Spleen (tissue), 11 donors: ENCODE data around the gene BTRC. TPM values are rescaled to one million over a fixed set of nuclear protein-coding genes. Genes with fewer than 3 reads are reported as not detected.

ENCODE experiments used
- DNase-seq: peaks from one replicate; pipeline ENCODE4 v3.0.0-alpha.2; 2020
- H3K27ac ChIP-seq, 8 donors: fragments of 200-600 bp; sonication (generic) in 7 of 8; 1 replicate in 4 of 8; 2 replicates in 4 of 8; pipeline versions ENCODE4 v1.5.0 to v1.8.0; 2016 to 2021; ENCODE audit warnings: inconsistent platforms in 4 of 8, mild to moderate bottlenecking in 4 of 8, moderate library complexity in 1 of 8
- H3K27me3 ChIP-seq, 7 donors: fragments of 200-600 bp; sonication (generic) in 6 of 7; replicated peaks in 1 of 7; 1 replicate in 4 of 7; 2 replicates in 3 of 7; pipeline versions ENCODE4 v1.5.0 to v1.8.0; 2016 to 2021; ENCODE audit warnings: inconsistent platforms in 3 of 7, mild to moderate bottlenecking in 1 of 7
- H3K36me3 ChIP-seq, 6 donors: fragments of 200-600 bp; sonication (generic) in 5 of 6; 1 replicate in 4 of 6; 2 replicates in 2 of 6; pipeline versions ENCODE4 v1.5.0 to v1.8.0; 2016 to 2021; ENCODE audit warnings: inconsistent platforms in 2 of 6
- H3K4me1 ChIP-seq, 6 donors: fragments of 200-600 bp; sonication (generic) in 5 of 6; 1 replicate in 3 of 6; 2 replicates in 3 of 6; pipeline versions ENCODE4 v1.5.0 to v1.8.0; 2016 to 2021; ENCODE audit warnings: inconsistent platforms in 3 of 6
- H3K4me3 ChIP-seq, 8 donors: fragments of 200-600 bp; sonication (generic) in 7 of 8; 1 replicate in 4 of 8; 2 replicates in 4 of 8; pipeline versions ENCODE4 v1.5.0 to v1.8.0; 2016 to 2021; ENCODE audit warnings: inconsistent platforms in 4 of 8, mild to moderate bottlenecking in 4 of 8, moderate library complexity in 2 of 8
- H3K9me3 ChIP-seq, 8 donors: fragments of 200-600 bp; sonication (generic) in 7 of 8; 1 replicate in 4 of 8; 2 replicates in 4 of 8; pipeline versions ENCODE4 v1.5.0 to v1.8.0; 2016 to 2021; ENCODE audit warnings: inconsistent platforms in 4 of 8
- CTCF ChIP-seq, 11 experiments: fragments of 200-600 bp in 7 of 11; fragments of 450-650 bp in 4 of 11; sonication (generic) in 4 of 11; IDR thresholded peaks in 8 of 11; conservative IDR thresholded peaks in 3 of 11; 1 replicate in 7 of 11; 2 replicates in 4 of 11; pipeline versions ENCODE4 v1.4.0 to v1.8.0; 2016 to 2021; ENCODE audit warnings: antibody characterized with exemption in 11 of 11, inconsistent platforms in 4 of 11, mild to moderate bottlenecking in 1 of 11
- POLR2A ChIP-seq, 3 donors: fragments of 450-650 bp; IDR thresholded peaks; one replicate each; pipeline ENCODE4 v1.5.1; 2017; ENCODE audit warnings: antibody characterized with exemption in 3 of 3, mild to moderate bottlenecking in 1 of 3
- POLR2AphosphoS5 ChIP-seq, 3 donors: sonication (generic); formaldehyde crosslinking; IDR thresholded peaks; one replicate each; pipeline ENCODE4 v1.5.1; 2017; ENCODE audit warnings: antibody characterized with exemption in 3 of 3
- WGBS, 5 donors: extraction: QIAGEN DNeasy Blood & Tissue Kit in 3 of 5; methylation state at CpG; one replicate each; pipeline versions ENCODE4 v1.1.5 to v1.1.7; 2013 to 2018; 5-methylcytosine and 5-hydroxymethylcytosine counted together
- intact Hi-C: fragments of 100-400 bp; cut with DNase I; formaldehyde crosslinking; loops from one replicate; pipeline ENCODE4 v1.15.0; 2023; ENCODE audit warnings: low total_unique reads
- polyA plus RNA-seq, 3 donors: library from polyadenylated mRNA; stranded (reverse); fragments of 200-250 nt; gene quantifications; one replicate each; pipeline ENCODE4 v1.2.1, GENCODE V29; 2013
- total RNA-seq, 7 donors: library from RNA; depleted of rRNA in 3 of 7; stranded (reverse); fragments of >200 nt in 3 of 7; fragmentation: NEBNext Ultra II Directional in 4 of 7; extraction: Animal tissue kit (Norgen Biotek cat#: 25700) in 4 of 7; gene quantifications; one replicate each; pipeline versions ENCODE4 v1.1.0 to v1.2.1, GENCODE V29; 2016 to 2021
- donor health status: healthy with polysubstance abuse.
- donor health status: DM: no; HTN: no; CAD: no; lungs with moderate emphysema.
- donor health status: DM: no; HTN: no; CAD: no.
- donor health status: Bipolar disorder and iron deficiency.
- donor health status: healthy.
- donor health status: DM: no; HTN: no; CAD: no.
- donor health status: DM: yes; HTN: yes; CAD: no.

Gene BTRC
- total and polyA plus RNA-seq, 10 donors: 2.7 to 23.9 (median 19.3) TPM

GRCh38 chr10:101489355-101489754, 135.4 kb downstream of the BTRC start:
- H3K27me3 ChIP-seq: no peaks in the 10 kb centered on the region
- H3K27ac ChIP-seq: no peak overlapping the region
- H3K4me1 ChIP-seq: no peaks in the 10 kb centered on the region
- no peaks in the 10 kb centered on the region for H3K9me3 ChIP-seq
- peaks cover 0 to 5% (median 0%) of the 10 kb centered on the region in 6 donors for H3K36me3 ChIP-seq
- DNase-seq: no peak
- no peak overlapping the region for H3K4me3 ChIP-seq
- intact Hi-C loops: no loop called here
- 61 to 78% (median 71%) methylated on average over 3 of the region's 3 CpGs for WGBS, 5 donors
- no peak for TF ChIP-seq POLR2A (IDR thresholded peaks at IDR 0.05)
- no peak for TF ChIP-seq POLR2AphosphoS5 (IDR thresholded peaks at IDR 0.05)
- no peak for TF ChIP-seq CTCF (IDR thresholded peaks at IDR 0.05 in 8 of 11, conservative IDR thresholded peaks at IDR 0.05 in 3 of 11)

GRCh38 chr10:101490026-101490425, 136.1 kb downstream of the BTRC start:
- H3K4me3 ChIP-seq: no peak overlapping the region
- no peaks in the 10 kb centered on the region for H3K36me3 ChIP-seq
- no peaks in the 10 kb centered on the region for H3K9me3 ChIP-seq
- TF ChIP-seq CTCF (IDR thresholded peaks at IDR 0.05 in 8 of 11, conservative IDR thresholded peaks at IDR 0.05 in 3 of 11) (no peak), POLR2A (IDR thresholded peaks at IDR 0.05) (no peak), POLR2AphosphoS5 (IDR thresholded peaks at IDR 0.05) (no peak)
- no peak overlapping the region for H3K27ac ChIP-seq
- no peaks in the 10 kb centered on the region for H3K4me1 ChIP-seq
- DNase-seq: no peak
- intact Hi-C loops: no loop called here
- WGBS, 5 donors: 86 to 95% (median 92%) methylated on average over 1 of the region's 1 CpG
- no peaks in the 10 kb centered on the region for H3K27me3 ChIP-seq

- WGBS, 5 donors: 91 to 97% (median 92%) methylated on average over 3 of the region's 3 CpGs
- TF ChIP-seq CTCF (IDR thresholded peaks at IDR 0.05 in 8 of 11, conservative IDR thresholded peaks at IDR 0.05 in 3 of 11): no peak
- no peak for TF ChIP-seq POLR2A (IDR thresholded peaks at IDR 0.05)
- TF ChIP-seq POLR2AphosphoS5 (IDR thresholded peaks at IDR 0.05): no peak
- Histone ChIP-seq H3K27ac (no peak overlapping the region), H3K36me3 (no peaks in the 10 kb centered on the region), H3K9me3 (no peaks in the 10 kb centered on the region), H3K4me1 (no peaks in the 10 kb centered on the region), H3K4me3 (no peak overlapping the region), H3K27me3 (no peaks in the 10 kb centered on the region)
- intact Hi-C loops: no loop called here
- DNase-seq: no peak
Measured at GRCh38 chr10:101492205-101492604, 138.2 kb downstream of the BTRC start.

GRCh38 chr10:101492814-101493213, 138.8 kb downstream of the BTRC start:
- no peak for TF ChIP-seq POLR2A (IDR thresholded peaks at IDR 0.05)
- no peak for TF ChIP-seq POLR2AphosphoS5 (IDR thresholded peaks at IDR 0.05)
- TF ChIP-seq CTCF (IDR thresholded peaks at IDR 0.05 in 8 of 11, conservative IDR thresholded peaks at IDR 0.05 in 3 of 11): no peak
- DNase-seq: no peak

More at GRCh38 chr10:101492814-101493213, 138.8 kb downstream of the BTRC start:
- no peak overlapping the region for H3K27ac ChIP-seq
- no peaks in the 10 kb centered on the region for H3K27me3 ChIP-seq
- intact Hi-C loops: no loop called here
- 88 to 98% (median 92%) methylated on average over 1 of the region's 1 CpG for WGBS, 5 donors
- H3K36me3 ChIP-seq: no peaks in the 10 kb centered on the region
- H3K4me1 ChIP-seq: no peaks in the 10 kb centered on the region
- no peak overlapping the region for H3K4me3 ChIP-seq
- H3K9me3 ChIP-seq: no peaks in the 10 kb centered on the region
